Thoracic aorta (tissue), 2 donors: ENCODE data around the gene SLC29A2. TPM values are rescaled to one million over a fixed set of nuclear protein-coding genes. Genes with fewer than 3 reads are reported as not detected.

Source experiments
- ATAC-seq: fragments of 150-250 bp; one replicate; pipeline ENCODE4 v1.8.0; 2017; ENCODE audit warnings: low read depth; ENCODE audit not compliant: insufficient number of reproducible peaks, low FRiP score
- DNase-seq: peaks from one replicate; pipeline ENCODE4 v3.0.0-alpha.2; 2020; ENCODE audit warnings: low spot score
- H3K27ac ChIP-seq, 2 donors: fragments of 200-600 bp; sonication (generic); 1 replicate in 1 of 2; 2 replicates in 1 of 2; pipeline ENCODE4 v1.5.1; 2016; ENCODE audit warnings: mild to moderate bottlenecking in 2 of 2, moderate library complexity in 2 of 2
- H3K27me3 ChIP-seq: fragments of 200-600 bp; sonication (generic); replicated peaks from 2 replicates; pipeline ENCODE4 v1.6.0; 2016; ENCODE audit warnings: mild to moderate bottlenecking; ENCODE audit not compliant: insufficient read depth
- H3K36me3 ChIP-seq: fragments of 200-600 bp; sonication (generic); one replicate; pipeline ENCODE4 v1.5.1; 2016
- H3K4me1 ChIP-seq, 2 donors: fragments of 200-600 bp; sonication (generic); 1 replicate in 1 of 2; 2 replicates in 1 of 2; pipeline versions ENCODE4 v1.5.1 to v1.6.0; 2016; ENCODE audit warnings: low read depth in 2 of 2, mild to moderate bottlenecking in 1 of 2; ENCODE audit not compliant: control insufficient read depth in 1 of 2
- H3K4me3 ChIP-seq: fragments of 200-600 bp; sonication (generic); 2 replicates; pipeline ENCODE4 v1.5.1; 2016; ENCODE audit warnings: mild to moderate bottlenecking
- H3K9me3 ChIP-seq: fragments of 200-600 bp; sonication (generic); 2 replicates; pipeline ENCODE4 v1.5.1; 2016
- CTCF ChIP-seq: fragments of 200-600 bp; sonication (generic); IDR thresholded peaks from one replicate; pipeline ENCODE4 v1.5.1; 2019; ENCODE audit warnings: antibody characterized with exemption
- total RNA-seq, 2 donors: library from RNA; depleted of rRNA; stranded (reverse); fragments of >200 nt; gene quantifications; one replicate each; pipeline versions ENCODE4 v1.1.0 to v1.2.3, GENCODE V29; 2016

Gene SLC29A2
- total RNA-seq, 2 donors from 2014 or later, result 2.5 to 3.0 TPM

DNA sequence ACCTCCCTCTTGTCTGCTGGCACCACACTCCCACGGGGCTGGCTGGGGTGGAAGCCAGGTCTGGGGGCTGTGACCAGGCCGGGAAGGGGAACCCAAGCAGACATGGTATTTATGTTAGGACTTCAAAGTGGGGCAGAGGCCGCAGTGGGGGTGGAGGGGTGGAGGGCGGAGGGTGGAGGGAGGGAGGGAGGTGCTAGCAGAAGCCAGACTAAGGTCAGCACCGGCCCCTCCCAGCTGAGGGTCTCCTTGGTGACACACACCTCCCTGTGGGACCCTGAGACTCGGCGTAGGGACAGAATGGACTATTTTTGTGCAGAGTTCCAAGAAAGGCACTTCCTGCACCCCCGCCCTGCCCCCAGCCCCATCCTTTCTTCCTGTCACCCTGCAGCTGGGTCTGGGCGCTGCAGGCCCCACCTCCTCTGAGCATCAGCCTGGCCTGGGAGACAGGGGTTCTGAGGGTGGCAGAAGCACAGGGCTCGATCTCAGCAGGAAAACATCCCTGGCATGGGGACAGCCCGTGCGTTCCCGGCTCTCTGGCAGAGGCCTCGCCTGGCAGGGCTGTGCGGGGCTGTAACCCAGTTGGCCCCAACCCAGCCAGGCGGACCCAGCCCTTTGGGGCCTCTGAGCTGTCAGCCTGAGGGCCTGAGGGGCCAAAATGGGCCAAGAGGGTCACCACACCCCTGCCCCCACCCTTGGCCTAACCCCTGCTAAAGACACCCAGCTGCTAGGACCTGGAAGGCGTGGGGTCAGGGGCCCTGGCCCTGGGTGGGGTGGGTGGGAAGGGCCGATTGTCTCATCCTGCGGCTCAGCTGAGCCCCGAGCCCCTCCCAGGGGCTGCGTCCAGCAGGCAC lies 45.1 kb downstream of the SLC29A2 start:
- TF ChIP-seq CTCF, result no peak
- H3K36me3 ChIP-seq, result no peaks in the 10 kb centered on the region
- ATAC-seq (no peak), DNase-seq (no peak)
- H3K27me3 ChIP-seq, result no peaks in the 10 kb centered on the region
- H3K4me3 ChIP-seq, result no peak overlapping the region
- H3K9me3 ChIP-seq, result no peaks in the 10 kb centered on the region
- peaks cover 0 to 12% of the 10 kb centered on the region in 2 donors for H3K4me1 ChIP-seq
- H3K27ac ChIP-seq, result no peak overlapping the region

DNA sequence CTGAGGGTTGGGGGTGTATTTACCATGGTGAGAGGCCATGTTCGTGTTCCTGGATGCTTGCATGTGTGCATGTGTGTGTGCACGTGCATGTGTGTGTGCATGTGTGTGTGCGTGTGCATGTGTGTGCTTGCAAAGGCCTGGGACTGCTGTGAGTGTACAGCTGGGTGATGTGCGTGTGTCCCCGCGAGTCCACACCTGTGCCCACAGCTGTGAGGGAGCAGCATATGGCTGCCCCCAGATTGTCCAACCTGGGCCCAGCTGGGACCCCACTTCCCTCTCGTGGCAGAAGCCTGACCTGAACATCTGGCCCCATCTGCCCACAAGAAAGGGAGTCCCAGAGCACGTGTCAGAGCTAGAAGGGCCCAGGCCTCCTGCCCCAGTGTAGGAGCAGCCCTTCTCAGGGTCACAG lies 46.3 kb downstream of the SLC29A2 start:
- no peak for TF ChIP-seq CTCF
- no peak overlapping the region for H3K27ac ChIP-seq
- H3K36me3 ChIP-seq, result no peaks in the 10 kb centered on the region
- H3K9me3 ChIP-seq, result no peaks in the 10 kb centered on the region
- H3K4me3 ChIP-seq, result no peak overlapping the region
- H3K4me1 ChIP-seq, result peaks cover 0 to 12% of the 10 kb centered on the region in 2 donors
- no peaks in the 10 kb centered on the region for H3K27me3 ChIP-seq
- DNase-seq (no peak), ATAC-seq (no peak)

DNA sequence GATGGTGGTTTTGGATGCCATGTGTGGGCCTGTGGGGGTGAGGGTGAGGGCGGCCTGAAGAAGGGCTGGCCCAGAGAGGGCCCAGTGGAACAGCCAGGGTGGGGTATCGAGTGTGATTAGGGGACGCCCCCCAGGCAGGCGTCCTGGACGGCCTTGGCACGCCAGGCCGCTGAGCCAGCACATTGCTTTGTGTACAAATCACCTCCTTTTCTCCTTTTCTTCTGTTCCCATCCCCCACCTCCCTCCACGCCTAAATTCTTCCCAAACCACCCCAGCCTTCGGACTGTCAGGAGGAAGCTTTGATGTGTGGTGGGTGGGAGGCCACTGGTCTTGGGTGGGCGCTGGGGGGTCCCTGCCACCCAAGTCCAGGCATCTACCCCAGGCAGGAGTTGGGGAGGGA lies 46.9 kb downstream of the SLC29A2 start:
- H3K4me3 ChIP-seq, result no peak overlapping the region
- no peak overlapping the region for H3K27ac ChIP-seq
- H3K36me3 ChIP-seq, result no peaks in the 10 kb centered on the region
- H3K4me1 ChIP-seq, result peaks cover 0 to 12% of the 10 kb centered on the region in 2 donors
- no peaks in the 10 kb centered on the region for H3K27me3 ChIP-seq
- H3K9me3 ChIP-seq, result no peaks in the 10 kb centered on the region
- ATAC-seq (no peak), DNase-seq (no peak)
- TF ChIP-seq CTCF, result no peak

DNA sequence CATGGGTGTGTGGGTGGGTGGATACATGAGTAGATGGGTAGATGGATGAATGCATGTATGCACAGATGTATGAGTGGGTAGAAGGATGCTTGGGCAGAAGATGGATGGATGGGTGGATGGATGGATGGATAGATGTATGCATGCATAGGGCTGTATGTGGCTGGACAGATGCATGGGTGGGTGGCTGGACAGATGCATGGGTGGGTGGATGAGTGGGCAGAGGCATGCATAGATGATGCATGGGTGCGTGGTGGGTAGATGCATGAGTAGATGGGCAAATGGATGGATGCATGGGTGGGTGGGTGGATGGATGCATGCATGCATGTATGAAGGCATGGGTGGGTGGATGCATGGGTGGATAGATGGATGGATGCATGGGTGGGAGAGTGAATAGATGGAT lies 47.9 kb downstream of the SLC29A2 start:
- DNase-seq, result no peak
- no peaks in the 10 kb centered on the region for H3K36me3 ChIP-seq
- no peak for TF ChIP-seq CTCF
- H3K27ac ChIP-seq, result no peak overlapping the region
- no peak overlapping the region for H3K4me3 ChIP-seq
- ATAC-seq, result no peak
- H3K27me3 ChIP-seq, result no peaks in the 10 kb centered on the region
- H3K4me1 ChIP-seq, result peaks cover 0 to 9% of the 10 kb centered on the region in 2 donors
- H3K9me3 ChIP-seq, result no peaks in the 10 kb centered on the region

- no peak for DNase-seq
- no peaks in the 10 kb centered on the region for H3K36me3 ChIP-seq
- no peaks in the 10 kb centered on the region for H3K9me3 ChIP-seq
- H3K27me3 ChIP-seq, result no peaks in the 10 kb centered on the region
- no peak overlapping the region for H3K27ac ChIP-seq
- no peak overlapping the region for H3K4me3 ChIP-seq
- no peak for ATAC-seq
- H3K4me1 ChIP-seq, result peaks cover under 1 to 9% of the 10 kb centered on the region in 2 donors
- no peak for TF ChIP-seq CTCF
These were observed 48.7 kb downstream of the SLC29A2 start for GRCh38 chr11:66322732-66323427.
